Cardiac muscle cell (in vitro differentiated cells and primary cell): ENCODE measurements around the gene SUSD5. TPM values are rescaled to one million over a fixed set of nuclear protein-coding genes. Genes with fewer than 3 reads are reported as not detected.

Experiments used
- DNase-seq, 2 donors: peaks; one replicate each; pipeline versions ENCODE4 v3.0.0 to v3.0.0-alpha.2; 2010 to 2017; ENCODE audit warnings: low read depth in 1 of 2, low spot score in 1 of 2
- H3K27ac ChIP-seq: fragments of 200-600 bp; sonication (generic); 2 replicates; pipeline ENCODE4 v1.5.1; 2016
- H3K27me3 ChIP-seq: fragments of 200-600 bp; sonication (generic); 2 replicates; pipeline ENCODE4 v1.6.0; 2016; ENCODE audit warnings: control low read depth
- H3K36me3 ChIP-seq: fragments of 200-600 bp; sonication (generic); 2 replicates; pipeline ENCODE4 v1.5.1; 2016; ENCODE audit warnings: control low read depth
- H3K4me1 ChIP-seq: fragments of 200-600 bp; sonication (generic); 2 replicates; pipeline ENCODE4 v1.8.1; 2017; ENCODE audit warnings: low read depth, mild to moderate bottlenecking, mixed run types
- H3K4me3 ChIP-seq: fragments of 200-600 bp; sonication (generic); 2 replicates; pipeline ENCODE4 v1.5.1; 2016; ENCODE audit warnings: mild to moderate bottlenecking
- H3K9me3 ChIP-seq: fragments of 200-600 bp; sonication (generic); 2 replicates; pipeline ENCODE4 v1.5.1; 2017; ENCODE audit warnings: low read depth, mild to moderate bottlenecking, control low read depth
- polyA plus RNA-seq: library from polyadenylated mRNA; unstranded; fragments of >200 nt; fragmentation: Nextera tagmentation; extraction: Ambion mirVana; gene quantifications from 2 replicates; pipeline ENCODE4 v1.2.1, GENCODE V29; 2016
- total RNA-seq: library from RNA; depleted of rRNA; stranded (reverse); fragments of >200 nt; gene quantifications from 2 replicates; pipeline ENCODE4 v1.2.3, GENCODE V29; 2016
- TF ChIP-seq, protein P1 (sequence below): IDR thresholded peaks from 2 replicates; pipeline ENCODE4 v1.5.1; 2012; ENCODE audit warnings: low read depth, mild to moderate bottlenecking, low read length

SUSD5 gene
- total RNA-seq (4.3 and 7.1 TPM in 2 replicates), polyA plus RNA-seq (4.5 and 11.0 TPM in 2 replicates)

GRCh38 chr3:33218446-33219174 lies at the start of gene SUSD5:
Gene SUSD5, minus strand, starts transcription at chr3:33218810. Its CDS starts 13 bp downstream, at chr3:33218797.
- peak; percentile 53 to 74 for DNase-seq
- H3K36me3 ChIP-seq, result no peaks in the 10 kb centered on the region
- no peaks in the 10 kb centered on the region for H3K9me3 ChIP-seq
- H3K27me3 ChIP-seq, result peaks cover 68% of the 10 kb centered on the region
- H3K4me3 ChIP-seq, result peak within 1 kb of the TSS; percentile 51
- peaks cover 3% of the 10 kb centered on the region for H3K4me1 ChIP-seq
- TF ChIP-seq, protein P1, sequence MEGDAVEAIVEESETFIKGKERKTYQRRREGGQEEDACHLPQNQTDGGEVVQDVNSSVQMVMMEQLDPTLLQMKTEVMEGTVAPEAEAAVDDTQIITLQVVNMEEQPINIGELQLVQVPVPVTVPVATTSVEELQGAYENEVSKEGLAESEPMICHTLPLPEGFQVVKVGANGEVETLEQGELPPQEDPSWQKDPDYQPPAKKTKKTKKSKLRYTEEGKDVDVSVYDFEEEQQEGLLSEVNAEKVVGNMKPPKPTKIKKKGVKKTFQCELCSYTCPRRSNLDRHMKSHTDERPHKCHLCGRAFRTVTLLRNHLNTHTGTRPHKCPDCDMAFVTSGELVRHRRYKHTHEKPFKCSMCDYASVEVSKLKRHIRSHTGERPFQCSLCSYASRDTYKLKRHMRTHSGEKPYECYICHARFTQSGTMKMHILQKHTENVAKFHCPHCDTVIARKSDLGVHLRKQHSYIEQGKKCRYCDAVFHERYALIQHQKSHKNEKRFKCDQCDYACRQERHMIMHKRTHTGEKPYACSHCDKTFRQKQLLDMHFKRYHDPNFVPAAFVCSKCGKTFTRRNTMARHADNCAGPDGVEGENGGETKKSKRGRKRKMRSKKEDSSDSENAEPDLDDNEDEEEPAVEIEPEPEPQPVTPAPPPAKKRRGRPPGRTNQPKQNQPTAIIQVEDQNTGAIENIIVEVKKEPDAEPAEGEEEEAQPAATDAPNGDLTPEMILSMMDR, result no peak
- no peak within 1 kb of the TSS for H3K27ac ChIP-seq

GRCh38 chr3:33260104-33260503 lies 41.5 kb upstream of the SUSD5 start:
- H3K27me3 ChIP-seq, result no peaks in the 10 kb centered on the region
- no peak for DNase-seq
- H3K4me1 ChIP-seq, result no peaks in the 10 kb centered on the region
- no peak overlapping the region for H3K27ac ChIP-seq
- no peaks in the 10 kb centered on the region for H3K36me3 ChIP-seq
- TF ChIP-seq, protein P1, result no peak
- H3K4me3 ChIP-seq, result no peak overlapping the region
- H3K9me3 ChIP-seq, result no peaks in the 10 kb centered on the region

DNA sequence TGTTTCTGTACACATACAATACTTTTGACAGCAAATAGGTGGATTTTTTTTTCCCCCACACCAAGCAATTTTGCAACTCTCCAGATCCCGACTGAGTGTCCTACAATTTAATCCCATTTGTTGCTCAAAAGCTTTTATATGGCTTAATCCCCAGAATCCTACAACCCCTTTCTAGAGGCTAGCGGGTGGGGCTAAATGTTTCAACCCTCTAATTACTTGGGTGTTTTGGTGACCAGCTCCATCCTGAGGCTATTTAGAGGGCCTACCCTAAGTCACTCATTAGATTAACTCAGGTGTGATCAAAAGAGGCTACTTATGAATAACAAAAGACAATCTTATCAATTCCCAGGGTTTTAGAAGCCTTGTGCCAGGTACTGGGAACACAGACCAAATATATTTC lies 37.6 kb upstream of the SUSD5 start:
- DNase-seq, result no peak
- H3K9me3 ChIP-seq, result no peaks in the 10 kb centered on the region

GRCh38 chr3:33250712-33251111 lies 32.1 kb upstream of the SUSD5 start:
- DNase-seq, result peak; percentile 5 to 32
- Histone ChIP-seq H3K27ac (no peak overlapping the region), H3K27me3 (no peaks in the 10 kb centered on the region), H3K4me3 (no peak overlapping the region), H3K36me3 (no peaks in the 10 kb centered on the region), H3K4me1 (no peaks in the 10 kb centered on the region), H3K9me3 (no peaks in the 10 kb centered on the region)
- TF ChIP-seq, protein P1, result no peak

More for the DNA sequence above, 37.6 kb upstream of the SUSD5 start:
- H3K36me3 ChIP-seq, result no peaks in the 10 kb centered on the region
- TF ChIP-seq, protein P1, result no peak
- H3K27me3 ChIP-seq, result no peaks in the 10 kb centered on the region
- no peak overlapping the region for H3K4me3 ChIP-seq
- no peak overlapping the region for H3K27ac ChIP-seq
- no peaks in the 10 kb centered on the region for H3K4me1 ChIP-seq

DNA sequence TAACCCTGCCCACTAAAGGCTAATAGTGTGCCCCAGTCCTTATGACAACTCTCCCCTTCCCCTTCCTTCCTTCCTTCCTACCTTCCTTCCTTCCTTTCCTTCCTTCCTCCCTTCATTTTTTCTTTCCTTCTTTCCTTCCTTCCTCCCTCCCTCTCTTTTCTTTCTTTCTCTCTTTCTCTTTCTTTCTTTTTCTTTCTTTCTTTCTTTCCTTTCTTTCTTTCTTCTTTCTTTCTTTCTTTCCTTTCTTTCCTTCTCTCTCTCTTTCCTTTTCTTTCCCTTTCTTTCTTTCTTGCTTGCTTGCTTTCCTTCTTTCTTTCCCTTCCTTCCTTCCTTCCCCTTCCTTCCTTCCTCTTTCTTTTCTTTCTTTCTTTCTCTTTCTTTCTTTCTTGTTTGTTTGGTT lies 28.2 kb upstream of the SUSD5 start:
- Histone ChIP-seq H3K27me3 (no peaks in the 10 kb centered on the region), H3K27ac (no peak overlapping the region), H3K4me3 (no peak overlapping the region), H3K9me3 (no peaks in the 10 kb centered on the region), H3K4me1 (no peaks in the 10 kb centered on the region), H3K36me3 (no peaks in the 10 kb centered on the region)
- TF ChIP-seq, protein P1, result no peak
- DNase-seq, result no peak
